Hepatocyte (in vitro differentiated cells): ENCODE results near the gene BMP4. TPM values are rescaled to one million over a fixed set of nuclear protein-coding genes. Genes with fewer than 3 reads are reported as not detected.

Source experiments
- DNase-seq: peaks from one replicate; pipeline ENCODE4 v3.0.0-alpha.2; 2016; ENCODE audit warnings: low spot score
- H2AFZ ChIP-seq: fragments of 200-600 bp; sonication (generic); 2 replicates; pipeline ENCODE4 v1.6.0; 2016; ENCODE audit warnings: antibody characterized with exemption, mild to moderate bottlenecking
- H3K27ac ChIP-seq: fragments of 200-600 bp; sonication (generic); 2 replicates; pipeline ENCODE4 v1.5.1; 2016; ENCODE audit warnings: mild to moderate bottlenecking
- H3K27me3 ChIP-seq: fragments of 200-600 bp; sonication (generic); 2 replicates; pipeline ENCODE4 v1.6.1; 2016
- H3K36me3 ChIP-seq: fragments of 200-600 bp; sonication (generic); replicated peaks from 2 replicates; pipeline ENCODE4 v1.5.1; 2016; ENCODE audit warnings: low read depth; ENCODE audit not compliant: insufficient read depth
- H3K4me1 ChIP-seq: fragments of 200-600 bp; sonication (generic); 2 replicates; pipeline ENCODE4 v1.5.1; 2016; ENCODE audit warnings: mild to moderate bottlenecking, moderate library complexity; ENCODE audit not compliant: insufficient read depth
- H3K4me2 ChIP-seq: fragments of 200-600 bp; sonication (generic); 2 replicates; pipeline ENCODE4 v1.6.0; 2016
- H3K4me3 ChIP-seq: fragments of 200-600 bp; sonication (generic); 2 replicates; pipeline ENCODE4 v1.5.1; 2016; ENCODE audit warnings: mild to moderate bottlenecking
- H3K79me2 ChIP-seq: fragments of 200-600 bp; sonication (generic); 2 replicates; pipeline ENCODE4 v1.6.0; 2017; ENCODE audit warnings: mild to moderate bottlenecking
- H3K9me2 ChIP-seq: fragments of 200-600 bp; sonication (generic); replicated peaks from 2 replicates; pipeline ENCODE4 v1.6.0; 2017; ENCODE audit warnings: mild to moderate bottlenecking; ENCODE audit not compliant: insufficient read depth
- H3K9me3 ChIP-seq: fragments of 200-600 bp; sonication (generic); 2 replicates; pipeline ENCODE4 v1.5.1; 2016; ENCODE audit warnings: low read depth, mild to moderate bottlenecking
- H4K20me1 ChIP-seq: fragments of 200-600 bp; sonication (generic); 2 replicates; pipeline ENCODE4 v1.6.0; 2016; ENCODE audit warnings: mild to moderate bottlenecking; ENCODE audit not compliant: insufficient read depth, poor library complexity, severe bottlenecking
- CTCF ChIP-seq: fragments of 200-600 bp; sonication (generic); IDR thresholded peaks from 2 replicates; pipeline ENCODE4 v1.5.1; 2016; ENCODE audit warnings: antibody characterized with exemption, mild to moderate bottlenecking; ENCODE audit not compliant: poor library complexity
- EZH2 ChIP-seq: fragments of 200-600 bp; sonication (generic); IDR thresholded peaks from 2 replicates; pipeline ENCODE4 v1.6.1; 2016; ENCODE audit warnings: antibody characterized with exemption, mild to moderate bottlenecking, borderline replicate concordance
- EZH2phosphoT487 ChIP-seq: fragments of 200-600 bp; sonication (generic); IDR thresholded peaks from one replicate; pipeline ENCODE4 v1.6.1; 2018; ENCODE audit warnings: antibody characterized with exemption, mild to moderate bottlenecking, low read depth, moderate library complexity; ENCODE audit not compliant: unreplicated experiment, severe bottlenecking
- WGBS: methylation state at CpG from one replicate; pipeline ENCODE4 v1.1.6; 2016; ENCODE audit warnings: low lambda C conversion rate; ENCODE audit errors: missing lambda C conversion rate; 5-methylcytosine and 5-hydroxymethylcytosine counted together
- polyA plus RNA-seq: library from polyadenylated mRNA; unstranded; fragments of >200 nt; fragmentation: Nextera tagmentation; extraction: Ambion mirVana; gene quantifications from 2 replicates; pipeline ENCODE4 v1.2.1, GENCODE V29; 2016
- total RNA-seq: library from RNA; depleted of rRNA; stranded (reverse); fragments of >200 nt; gene quantifications from 2 replicates; pipeline ENCODE4 v1.2.3, GENCODE V29; 2014

The BMP4 gene
- total and polyA plus RNA-seq, 2 experiments from 2014 or later: 50.6 to 56.0 TPM

GRCh38 chr14:53964249-53964648 lies 7.6 kb upstream of the BMP4 start:
- TF ChIP-seq EZH2: no peak
- TF ChIP-seq CTCF: no peak
- TF ChIP-seq EZH2phosphoT487: no peak
- WGBS: 49% methylated on average over 4 of the region's 4 CpGs
- Histone ChIP-seq H3K4me3 (no peak overlapping the region), H3K9me2 (no peaks in the 10 kb centered on the region), H3K4me1 (peaks cover 5% of the 10 kb centered on the region), H3K36me3 (no peaks in the 10 kb centered on the region), H3K27ac (no peak overlapping the region), H3K79me2 (no peaks in the 10 kb centered on the region), H2AFZ (no peak overlapping the region), H3K27me3 (no peaks in the 10 kb centered on the region), H3K9me3 (no peaks in the 10 kb centered on the region), H4K20me1 (no peaks in the 10 kb centered on the region), H3K4me2 (peak overlapping the region; percentile 91)
- peak; percentile 28 for DNase-seq

- Histone ChIP-seq H3K27ac (no peak overlapping the region), H2AFZ (peak overlapping the region; percentile 55)
Observed at GRCh38 chr14:53963320-53964227, 6.9 kb upstream of the BMP4 start.

GRCh38 chr14:53962953-53963319 lies 6.3 kb upstream of the BMP4 start:
- no peaks in the 10 kb centered on the region for H3K36me3 ChIP-seq
- H3K4me2 ChIP-seq: peak overlapping the region; percentile 91
- peaks cover 5% of the 10 kb centered on the region for H3K4me1 ChIP-seq
- no peak overlapping the region for H3K27ac ChIP-seq
- H3K4me3 ChIP-seq: no peak overlapping the region
- 53% methylated on average over 6 of the region's 6 CpGs for WGBS
- TF ChIP-seq EZH2: no peak
- no peak for TF ChIP-seq CTCF
- no peak for TF ChIP-seq EZH2phosphoT487
- no peaks in the 10 kb centered on the region for H3K79me2 ChIP-seq
- H3K9me2 ChIP-seq: no peaks in the 10 kb centered on the region
- no peaks in the 10 kb centered on the region for H3K27me3 ChIP-seq
- H2AFZ ChIP-seq: peak overlapping the region; percentile 55
- H3K9me3 ChIP-seq: no peaks in the 10 kb centered on the region
- peak; percentile 52 for DNase-seq
- no peaks in the 10 kb centered on the region for H4K20me1 ChIP-seq

More at GRCh38 chr14:53963320-53964227, 6.9 kb upstream of the BMP4 start:
- H3K9me3 ChIP-seq: no peaks in the 10 kb centered on the region
- no peaks in the 10 kb centered on the region for H3K36me3 ChIP-seq
- DNase-seq: peak; percentile 77
- no peak overlapping the region for H3K4me3 ChIP-seq
- H3K4me2 ChIP-seq: peak overlapping the region; percentile 91
- TF ChIP-seq EZH2phosphoT487 (no peak), CTCF (peak; percentile 56)
- H3K79me2 ChIP-seq: no peaks in the 10 kb centered on the region
- no peaks in the 10 kb centered on the region for H4K20me1 ChIP-seq
- WGBS: 11% methylated on average over 52 of the region's 55 CpGs
- no peaks in the 10 kb centered on the region for H3K27me3 ChIP-seq
- H3K4me1 ChIP-seq: peaks cover 5% of the 10 kb centered on the region
- H3K9me2 ChIP-seq: no peaks in the 10 kb centered on the region
